ENCODE results near the gene CD55.

GRCh38 chr1:207345644-207346477 lies 24.4 kb downstream of the CD55 start:
- TF ChIP-seq CTCF (IDR thresholded peaks at IDR 0.05) (no peak), POLR2A (IDR thresholded peaks at IDR 0.05) (no peak), EP300 (IDR thresholded peaks at IDR 0.05) (no peak), POLR2AphosphoS5 (IDR thresholded peaks at IDR 0.05) (no peak)

All from suprapubic skin (tissue), 4 donors.